ENCODE measurements around the gene SLC12A7.

DNA sequence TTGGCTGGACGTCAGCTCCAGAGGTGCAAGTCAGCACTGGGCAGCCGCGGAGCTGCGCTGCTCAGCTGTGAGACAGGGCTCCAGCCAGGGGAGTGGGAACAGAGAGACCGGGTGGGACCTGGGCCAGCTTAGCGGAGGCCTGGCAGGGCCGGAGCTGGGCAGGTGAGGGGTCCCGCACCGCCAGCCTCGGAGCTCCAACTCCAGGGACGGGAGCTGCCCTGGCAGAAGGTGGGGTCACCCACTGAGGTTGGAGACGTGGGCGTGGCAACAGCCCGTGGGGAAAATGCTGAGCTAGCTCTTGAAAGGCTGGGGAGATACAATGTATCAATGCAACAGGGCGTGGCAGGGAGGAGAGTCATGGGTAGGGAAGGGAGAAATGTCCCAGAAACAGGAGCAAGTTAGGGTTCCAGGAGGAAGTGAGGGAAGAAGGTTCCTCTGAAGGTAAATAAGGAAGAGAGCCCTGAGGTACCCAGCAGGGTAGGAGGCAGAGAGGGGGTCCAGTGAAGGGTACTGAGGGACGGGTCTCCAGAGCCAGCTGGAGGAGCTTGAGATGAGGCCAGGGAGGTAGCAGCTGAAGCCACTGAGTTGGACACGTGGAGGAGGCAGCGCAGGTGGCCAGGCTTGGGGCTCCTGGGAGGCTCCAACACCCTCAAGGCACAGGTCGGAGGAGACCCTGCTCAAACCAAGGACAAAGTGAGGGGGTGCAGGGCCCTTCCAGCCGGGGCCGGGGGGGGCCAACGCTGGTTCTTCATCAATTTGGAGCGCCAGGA is 104.0 kb downstream of the SLC12A7 start:
- TF ChIP-seq, protein P1, sequence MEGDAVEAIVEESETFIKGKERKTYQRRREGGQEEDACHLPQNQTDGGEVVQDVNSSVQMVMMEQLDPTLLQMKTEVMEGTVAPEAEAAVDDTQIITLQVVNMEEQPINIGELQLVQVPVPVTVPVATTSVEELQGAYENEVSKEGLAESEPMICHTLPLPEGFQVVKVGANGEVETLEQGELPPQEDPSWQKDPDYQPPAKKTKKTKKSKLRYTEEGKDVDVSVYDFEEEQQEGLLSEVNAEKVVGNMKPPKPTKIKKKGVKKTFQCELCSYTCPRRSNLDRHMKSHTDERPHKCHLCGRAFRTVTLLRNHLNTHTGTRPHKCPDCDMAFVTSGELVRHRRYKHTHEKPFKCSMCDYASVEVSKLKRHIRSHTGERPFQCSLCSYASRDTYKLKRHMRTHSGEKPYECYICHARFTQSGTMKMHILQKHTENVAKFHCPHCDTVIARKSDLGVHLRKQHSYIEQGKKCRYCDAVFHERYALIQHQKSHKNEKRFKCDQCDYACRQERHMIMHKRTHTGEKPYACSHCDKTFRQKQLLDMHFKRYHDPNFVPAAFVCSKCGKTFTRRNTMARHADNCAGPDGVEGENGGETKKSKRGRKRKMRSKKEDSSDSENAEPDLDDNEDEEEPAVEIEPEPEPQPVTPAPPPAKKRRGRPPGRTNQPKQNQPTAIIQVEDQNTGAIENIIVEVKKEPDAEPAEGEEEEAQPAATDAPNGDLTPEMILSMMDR (conservative IDR thresholded peaks at IDR 0.05 in 1 of 2, IDR thresholded peaks at IDR 0.05 in 1 of 2; ENCODE audit: low read depth in 1 of 2, low read length in 2 of 2), result no peak
- TF ChIP-seq EZH2 (IDR thresholded peaks at IDR 0.05; ENCODE audit: low read length, missing control alignments), result no peak
